GM21717 (cell line): ENCODE data around the gene ACTR1A.

Source experiments
- ATAC-seq: cut with Tn5 transposase; IDR thresholded peaks from one replicate; pipeline ENCODE4 v1.9.1; 2021; ENCODE audit warnings: mild to moderate bottlenecking, moderate library complexity; ENCODE audit not compliant: unreplicated experiment

The ACTR1A gene

GRCh38 chr10:102431452-102432124 lies 70.9 kb downstream of the ACTR1A start:
- no peak for ATAC-seq

- no peak for ATAC-seq
Observed at GRCh38 chr10:102429468-102429867, 73.0 kb downstream of the ACTR1A start.
